GM18867 (cell line): ENCODE measurements around the gene PARP16.
"Not testable (repeated sequence)": the region's sequence is repeated elsewhere in the genome, so short reads cannot be mapped to it uniquely, and the experiment has no call there.

Experiments
- ATAC-seq: cut with Tn5 transposase; IDR thresholded peaks from one replicate; pipeline ENCODE4 v1.9.1; 2021; ENCODE audit warnings: mild to moderate bottlenecking, moderate library complexity; ENCODE audit not compliant: unreplicated experiment

PARP16 gene

DNA sequence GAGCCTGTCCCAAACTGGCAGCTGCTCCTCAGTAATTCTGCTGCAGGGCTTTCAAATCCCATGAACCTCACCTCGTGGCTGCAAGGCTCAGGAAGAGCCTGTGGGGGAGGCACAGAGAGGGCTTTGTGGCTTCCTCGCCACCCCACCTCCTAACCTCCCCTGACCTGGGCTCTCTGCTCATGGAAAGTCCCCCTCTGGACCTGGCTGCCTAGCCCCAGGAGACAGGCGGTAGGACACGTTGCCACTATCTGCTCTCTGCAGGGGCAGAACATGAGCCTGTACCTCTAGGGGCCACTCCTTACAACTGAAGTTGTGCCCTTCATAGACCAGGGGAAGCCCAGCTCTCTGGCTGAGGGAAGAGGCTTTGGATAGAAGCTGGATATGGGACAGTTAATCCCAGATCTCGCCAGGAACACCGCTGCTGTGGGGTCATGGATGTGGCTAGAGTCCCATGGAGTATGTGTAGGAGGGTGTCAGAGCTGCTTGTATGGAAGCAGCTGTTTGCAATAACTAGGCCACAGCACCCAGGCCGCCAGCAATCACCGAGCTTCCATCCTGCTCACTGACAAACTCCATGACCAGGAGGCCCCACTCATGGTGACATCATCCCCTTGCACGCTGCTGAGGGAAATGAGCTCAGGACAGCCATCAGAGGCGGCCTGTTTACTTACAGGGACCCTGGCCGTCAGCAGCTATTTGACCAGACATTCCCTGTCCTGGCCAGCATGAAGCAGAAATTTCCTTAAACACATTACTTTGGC lies 41.4 kb downstream of the PARP16 start:
- no peak for ATAC-seq

DNA sequence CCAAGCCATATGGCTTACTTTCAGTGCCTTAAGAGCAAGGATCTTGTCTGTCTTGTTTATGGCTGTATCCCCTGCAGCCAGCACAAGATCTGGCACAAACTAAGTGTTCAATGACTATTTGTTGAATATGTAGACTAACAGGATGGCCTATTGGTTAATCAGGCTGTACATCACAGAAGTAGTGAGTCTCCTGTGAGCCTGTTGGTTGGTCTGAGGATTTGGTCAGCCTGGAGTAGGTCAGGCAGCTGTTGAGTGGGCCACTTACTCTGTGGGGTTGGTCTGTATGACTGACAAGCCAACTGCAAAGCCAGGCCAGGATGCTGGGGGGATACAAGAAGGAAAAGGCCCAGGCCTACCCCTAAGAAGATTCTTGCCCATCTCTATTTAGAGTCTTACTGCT lies 42.0 kb downstream of the PARP16 start:
- no peak for ATAC-seq

GRCh38 chr15:65236443-65236842 lies 50.2 kb downstream of the PARP16 start:
- not testable (repeated sequence) for ATAC-seq

DNA sequence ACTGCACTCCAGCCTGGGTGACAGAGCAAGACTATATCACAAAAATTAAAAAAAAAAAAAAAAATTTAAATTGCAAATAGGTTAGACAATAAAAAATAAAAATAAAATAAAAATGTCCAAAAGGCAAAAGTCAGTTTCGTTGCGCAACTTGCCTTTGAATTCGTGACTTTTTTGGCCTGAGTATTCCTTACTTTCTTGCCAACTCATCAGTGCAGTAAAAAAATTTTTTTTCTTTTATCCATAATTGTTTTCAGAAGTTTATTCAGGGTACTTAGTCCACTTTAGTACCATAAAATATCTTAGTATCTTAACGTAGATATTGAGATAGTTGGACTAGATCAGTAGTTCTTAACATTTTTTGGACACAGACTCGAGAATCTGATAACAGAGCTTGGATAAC lies 53.0 kb downstream of the PARP16 start:
- ATAC-seq = no peak

GRCh38 chr15:65232520-65232919 lies 54.2 kb downstream of the PARP16 start:
- no peak for ATAC-seq

GRCh38 chr15:65231306-65231705 lies 55.4 kb downstream of the PARP16 start:
- no peak for ATAC-seq

DNA sequence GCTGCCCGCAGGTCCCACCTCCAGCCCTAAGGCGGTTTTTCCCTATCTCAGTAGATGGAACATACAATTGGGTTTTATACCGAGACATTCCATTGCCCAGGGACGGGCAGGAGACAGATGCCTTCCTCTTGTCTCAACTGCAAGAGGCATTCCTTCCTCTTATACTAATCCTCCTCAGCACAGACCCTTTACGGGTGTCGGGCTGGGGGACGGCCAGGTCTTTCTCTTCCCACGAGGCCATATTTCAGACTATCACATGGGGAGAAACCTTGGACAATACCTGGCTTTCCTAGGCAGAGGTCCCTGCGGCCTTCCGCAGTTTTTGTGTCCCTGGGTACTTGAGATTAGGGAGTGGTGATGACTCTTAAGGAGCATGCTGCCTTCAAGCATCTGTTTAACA lies 59.8 kb downstream of the PARP16 start:
- not testable (repeated sequence) for ATAC-seq

DNA sequence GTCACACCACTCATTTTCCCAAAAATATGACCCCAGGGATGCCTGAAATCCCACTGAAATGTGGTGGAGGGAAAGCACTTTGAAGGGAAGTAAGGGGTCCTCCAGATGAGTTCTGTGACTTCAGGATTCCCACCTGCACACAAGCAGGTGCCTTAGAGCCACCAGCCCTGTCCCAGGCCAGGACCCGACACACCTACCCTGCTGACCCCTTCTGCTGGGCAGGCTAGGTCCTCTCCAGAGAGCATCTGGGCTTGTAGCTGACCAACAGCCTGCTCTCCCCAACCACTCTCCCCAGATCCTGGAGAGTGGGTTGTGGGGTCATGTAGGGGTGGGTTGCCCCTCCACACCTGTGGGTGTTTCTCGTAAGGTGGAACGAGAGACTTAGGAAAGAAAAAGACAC lies 60.5 kb downstream of the PARP16 start:
- ATAC-seq = no peak

- no peak for ATAC-seq
Measured at GRCh38 chr15:65223996-65224395, 62.7 kb downstream of the PARP16 start.

- no peak for ATAC-seq
Measured at GRCh38 chr15:65222891-65223290, 63.8 kb downstream of the PARP16 start.

- ATAC-seq = no peak
Measured at GRCh38 chr15:65221697-65222096, 65.0 kb downstream of the PARP16 start.

- no peak for ATAC-seq
Measured at GRCh38 chr15:65219137-65219536, 67.5 kb downstream of the PARP16 start.

DNA sequence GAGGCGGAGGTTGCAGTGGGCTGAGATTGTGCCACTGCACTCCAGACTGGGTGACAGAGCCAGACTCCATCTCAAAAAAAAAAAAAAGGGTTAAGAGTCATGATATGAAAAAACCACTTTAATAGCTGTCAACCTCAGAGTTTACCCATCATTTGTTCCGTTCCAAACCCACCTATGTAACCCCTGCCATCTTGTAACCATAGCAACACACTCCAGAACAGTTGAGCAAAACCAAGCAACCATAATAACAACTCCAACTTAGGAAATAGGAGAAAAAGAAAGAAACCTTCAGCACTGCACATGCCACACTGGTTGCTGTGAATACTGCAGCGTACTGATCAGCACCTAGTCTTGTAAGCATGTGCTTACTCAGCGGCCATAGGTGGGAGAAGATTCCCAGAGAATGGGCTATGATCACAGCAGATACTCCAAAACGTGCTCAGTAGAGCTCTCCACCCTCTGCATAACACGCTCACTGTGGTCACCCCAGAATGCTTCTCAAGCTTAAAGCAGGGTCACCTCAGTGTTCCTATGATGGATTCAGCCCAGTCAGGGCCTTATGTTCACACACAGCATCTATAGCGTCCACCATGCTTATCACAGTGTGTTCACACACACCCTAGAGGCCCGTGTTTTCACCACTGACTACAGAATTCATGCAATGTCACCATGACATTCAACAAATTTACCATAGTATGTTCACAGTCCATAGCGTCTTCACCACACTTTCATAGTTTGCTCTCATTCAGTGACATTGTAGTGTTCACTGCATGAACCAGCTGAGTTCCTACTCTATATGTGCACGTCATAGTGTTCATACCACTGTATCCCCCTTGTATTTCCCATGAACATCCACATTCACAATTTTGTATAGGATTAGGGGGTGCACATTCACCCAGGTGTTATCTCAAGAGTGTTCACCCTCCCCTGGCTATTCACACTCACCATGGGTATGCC lies 68.9 kb downstream of the PARP16 start:
- no peak for ATAC-seq

GRCh38 chr15:65215496-65215895 lies 71.2 kb downstream of the PARP16 start:
- ATAC-seq = no peak

DNA sequence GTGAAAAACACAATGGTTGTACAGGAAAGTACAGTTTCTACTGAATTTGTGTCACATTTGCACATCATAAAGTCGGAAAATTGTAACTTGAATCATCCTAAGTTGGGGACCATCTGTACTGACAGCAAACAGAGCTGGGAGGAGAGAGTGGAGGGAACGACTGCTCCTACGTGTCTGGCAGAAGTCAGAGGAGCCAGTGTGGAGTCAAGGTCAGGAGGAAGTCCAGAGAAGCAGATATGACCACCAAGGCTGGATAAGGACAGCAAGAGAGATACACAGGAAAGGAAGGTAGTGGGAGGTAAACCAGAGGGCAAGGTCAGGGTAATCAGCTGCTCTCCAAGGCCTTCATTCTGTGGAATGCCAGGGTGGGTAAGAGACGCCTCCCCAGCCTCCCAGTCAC lies 72.7 kb downstream of the PARP16 start:
- no peak for ATAC-seq

DNA sequence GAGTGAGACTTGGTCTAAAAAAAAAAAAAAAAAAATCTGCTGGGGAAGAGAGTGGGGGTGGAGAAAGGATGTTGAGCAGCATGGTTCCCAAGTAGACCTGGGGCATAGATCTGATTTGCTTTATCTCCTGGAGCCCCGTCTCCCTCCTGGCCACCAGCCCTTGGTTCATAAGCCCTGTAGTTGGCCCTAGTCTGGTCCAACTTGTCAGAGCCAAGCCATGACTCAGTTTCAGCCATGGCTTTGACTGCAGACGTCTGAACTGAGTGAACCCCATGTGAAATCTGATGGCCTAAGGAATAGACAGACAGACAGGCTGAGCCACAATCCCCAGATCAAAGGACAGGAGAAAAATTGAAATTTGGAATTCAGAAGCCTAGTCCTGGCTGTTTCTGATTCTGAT lies 73.4 kb downstream of the PARP16 start:
- no peak for ATAC-seq

GRCh38 chr15:65212097-65212496 lies 74.6 kb downstream of the PARP16 start:
- ATAC-seq = no peak

GRCh38 chr15:65211482-65211982 lies 75.2 kb downstream of the PARP16 start:
- no peak for ATAC-seq

DNA sequence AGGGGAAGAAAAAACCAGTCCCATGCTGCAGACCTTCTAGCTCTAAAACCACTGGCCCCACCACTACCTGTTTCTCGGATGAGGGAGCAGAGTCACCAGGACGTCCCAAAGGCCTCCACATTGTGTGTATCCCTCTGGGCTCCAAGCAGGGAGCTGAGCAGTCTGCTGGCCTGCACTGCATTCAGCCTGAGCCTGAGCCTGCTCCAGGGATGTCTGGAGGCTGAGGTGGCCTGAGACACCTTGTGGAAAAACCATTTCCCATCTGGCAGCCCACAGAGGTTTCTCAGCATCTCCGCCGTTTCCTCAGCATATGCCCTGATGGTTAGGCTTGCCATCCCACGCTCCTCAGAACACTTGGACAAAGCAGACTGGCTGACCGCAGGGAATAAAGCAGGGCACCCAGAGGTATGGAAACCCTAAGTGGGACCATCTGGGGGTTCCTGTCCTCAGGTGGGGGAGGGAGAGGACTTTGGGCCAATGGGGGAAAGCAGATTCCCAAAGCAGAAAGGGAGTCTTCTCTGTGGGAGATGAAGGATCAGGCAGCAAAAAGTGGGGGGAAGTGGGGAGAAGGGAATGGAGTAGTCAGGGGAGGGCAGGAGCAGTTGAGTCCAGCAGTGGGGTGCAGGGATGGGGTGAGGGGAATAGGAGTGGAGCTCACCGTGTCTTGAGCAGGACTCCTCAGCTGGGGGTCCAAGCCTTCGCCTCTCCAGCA lies 75.8 kb downstream of the PARP16 start, which contains the start of gene CILP:
Gene CILP (minus strand): TSS at position 704 of the 712 bp plus-strand sequence. CDS start 1,718 bp downstream, outside the sequence.
- no peak for ATAC-seq

- ATAC-seq = no peak
Measured at GRCh38 chr15:65209701-65210643, 76.7 kb downstream of the PARP16 start.
